Endothelial cell of umbilical vein (primary cell): Measurements from ENCODE around the gene UCP3. TPM values are rescaled to one million over a fixed set of nuclear protein-coding genes. Genes with fewer than 3 reads are reported as not detected.

Experiments used
- BruUV-seq: library from RNA; stranded (reverse); fragments of 400-500 nt; replicated peaks from 2 replicates; lab custom pipeline; 2021; lab: Mats Ljungman, UMichigan
- CTCF ChIA-PET: fragments of 300-600, 350-600 bp; sonication (Branson Sonifier 250); formaldehyde crosslinking; loops from one replicate; lab custom pipeline; 2021; ENCODE audit warnings: antibody characterized with exemption, inconsistent platforms; lab: Charles Lee
- POLR2A ChIA-PET: fragments of 300-600, 350-600 bp; sonication (Branson Sonifier 250); formaldehyde crosslinking; loops from one replicate; lab custom pipeline; 2021; ENCODE audit warnings: antibody characterized with exemption, inconsistent platforms; lab: Charles Lee
- DNase-seq: peaks from one replicate; pipeline ENCODE4 v3.0.0-alpha.2; 2011; ENCODE audit warnings: low read depth, low spot score
- FAIRE-seq: peaks from 2 replicates; lab custom pipeline; 2011; peaks lifted over from hg19 to GRCh38; lab: Jason Lieb, UNC
- H2AFZ ChIP-seq: 2 replicates; pipeline ENCODE4 v1.6.0; 2012; ENCODE audit warnings: low read depth, low read length, control low read depth, inconsistent platforms
- H3K27ac ChIP-seq: 2 replicates; pipeline ENCODE4 v1.5.1; 2011; ENCODE audit warnings: low read depth, mild to moderate bottlenecking, control low read depth, low read length, moderate library complexity; ENCODE audit not compliant: insufficient read depth
- H3K27me3 ChIP-seq, 2 experiments: 2 replicates each; pipeline versions ENCODE4 v1.6.0 to v1.6.1; 2011; ENCODE audit warnings: low read length in 2 of 2, mixed read lengths in 1 of 2; ENCODE audit not compliant: control insufficient read depth in 2 of 2, insufficient read depth in 2 of 2
- H3K36me3 ChIP-seq, 2 experiments: 2 replicates in 1 of 2; 3 replicates in 1 of 2; pipeline ENCODE4 v1.5.1; 2011; ENCODE audit warnings: low read length in 2 of 2, mild to moderate bottlenecking in 1 of 2, moderate library complexity in 1 of 2; ENCODE audit not compliant: control insufficient read depth in 2 of 2, insufficient read depth in 2 of 2; ENCODE audit errors: extremely low read depth in 1 of 2
- H3K4me1 ChIP-seq: 3 replicates; pipeline ENCODE4 v1.5.1; 2011; ENCODE audit warnings: mild to moderate bottlenecking, low read length; ENCODE audit not compliant: control insufficient read depth, insufficient read depth; ENCODE audit errors: extremely low read depth
- H3K4me2 ChIP-seq: 2 replicates; pipeline ENCODE4 v1.6.1; 2011; ENCODE audit warnings: low read length, control low read depth, mixed read lengths; ENCODE audit not compliant: insufficient read depth
- H3K4me3 ChIP-seq, 3 experiments: fragments of 200-600 bp in 1 of 3; sonication (generic), shearing (Covaris generic) in 1 of 3; replicated peaks in 1 of 3; 2 replicates each; pipeline ENCODE4 v1.5.1; 2011 to 2016; ENCODE audit warnings: control low read depth in 3 of 3, low read length in 3 of 3, mild to moderate bottlenecking in 2 of 3, inconsistent platforms in 1 of 3, low read depth in 1 of 3, moderate library complexity in 1 of 3; ENCODE audit not compliant: insufficient read depth in 1 of 3
- H3K79me2 ChIP-seq: 2 replicates; pipeline ENCODE4 v1.6.0; 2012; ENCODE audit warnings: low read length, inconsistent platforms; ENCODE audit not compliant: control insufficient read depth, insufficient read depth
- H3K9ac ChIP-seq: replicated peaks from 2 replicates; pipeline ENCODE3; 2011; ENCODE audit warnings: low read length, control low read depth; ENCODE audit not compliant: insufficient read depth; ENCODE audit errors: extremely low read depth
- H3K9me1 ChIP-seq: replicated peaks from 3 replicates; pipeline ENCODE4 v1.6.0; 2011; ENCODE audit warnings: mild to moderate bottlenecking, low read length; ENCODE audit not compliant: control insufficient read depth, insufficient read depth; ENCODE audit errors: extremely low read depth
- H3K9me3 ChIP-seq: replicated peaks from 2 replicates; pipeline ENCODE4 v1.5.1; 2012; ENCODE audit warnings: low read length, inconsistent platforms; ENCODE audit not compliant: control insufficient read depth, insufficient read depth
- H4K20me1 ChIP-seq: replicated peaks from 2 replicates; pipeline ENCODE3; 2011; ENCODE audit warnings: mild to moderate bottlenecking, low read length; ENCODE audit not compliant: control insufficient read depth, insufficient read depth; ENCODE audit errors: extremely low read depth
- EZH2 ChIP-seq: IDR thresholded peaks from 2 replicates; pipeline ENCODE4 v1.6.1; 2012; ENCODE audit warnings: borderline replicate concordance, low read depth, mild to moderate bottlenecking, moderate library complexity, low read length, inconsistent platforms; ENCODE audit not compliant: severe bottlenecking
- FOS ChIP-seq: IDR thresholded peaks from 2 replicates; pipeline ENCODE4 v1.6.1; 2011; ENCODE audit warnings: mild to moderate bottlenecking, low read length, moderate library complexity, borderline replicate concordance; ENCODE audit not compliant: insufficient read depth
- GATA2 ChIP-seq: IDR thresholded peaks from 2 replicates; pipeline ENCODE4 v1.7.0; 2011; ENCODE audit warnings: low read depth, mild to moderate bottlenecking, moderate library complexity, mixed read lengths, low read length; ENCODE audit not compliant: insufficient read length, insufficient read depth
- JUN ChIP-seq: IDR thresholded peaks from 2 replicates; pipeline ENCODE4 v1.6.1; 2011; ENCODE audit warnings: borderline replicate concordance, low read depth; ENCODE audit not compliant: insufficient read length, insufficient read depth
- MYC ChIP-seq: IDR thresholded peaks from one replicate; pipeline ENCODE4 v1.6.1; 2011; ENCODE audit warnings: mild to moderate bottlenecking, low read depth, low read length
- POLR2A ChIP-seq: IDR thresholded peaks from 2 replicates; pipeline ENCODE4 v1.6.1; 2012; ENCODE audit warnings: low read depth, mild to moderate bottlenecking, control low read depth, low read length
- POLR2AphosphoS5 ChIP-seq: IDR thresholded peaks from 2 replicates; pipeline ENCODE4 v1.6.1; 2012; ENCODE audit warnings: low read depth, mild to moderate bottlenecking, control low read depth, low read length, moderate library complexity; ENCODE audit not compliant: insufficient read depth
- dilution Hi-C: fragments of 300-500 bp; cut with MboI; formaldehyde crosslinking; loops from one replicate; pipeline ENCODE4 v1.15.0; 2019; ENCODE audit warnings: low sequenced_read_pairs; ENCODE audit not compliant: extremely low pct_ligation_motif_present
- intact Hi-C: fragments of 100-400 bp; cut with micrococcal nuclease; formaldehyde crosslinking; loops from one replicate; pipeline ENCODE4 v1.10.0; 2022
- polyA plus RNA-seq, 4 experiments: library from polyadenylated mRNA; depleted of rRNA in 3 of 4; stranded (reverse) in 3 of 4; unstranded in 1 of 4; fragments of >200 nt; gene quantifications; 2 replicates each; pipeline versions ENCODE4 v1.2.1 to v1.2.3, GENCODE V29; 2011 to 2012; ENCODE audit warnings: missing spikeins in 1 of 4
- total RNA-seq: library from RNA; stranded (reverse); gene quantifications from 2 replicates; pipeline ENCODE4 v1.2.3, GENCODE V29; 2021
- TF ChIP-seq, protein P1 (sequence below), 2 donors: IDR thresholded peaks; 1 replicate in 1 of 2; 2 replicates in 1 of 2; pipeline ENCODE4 v1.5.1; 2011; ENCODE audit warnings: low read length in 2 of 2, mild to moderate bottlenecking in 2 of 2, moderate library complexity in 2 of 2, control low read depth in 1 of 2, inconsistent platforms in 1 of 2, low read depth in 1 of 2; ENCODE audit not compliant: insufficient read depth in 1 of 2; ENCODE audit errors: extremely low read depth in 1 of 2
- TF ChIP-seq, protein P2 (sequence below): IDR thresholded peaks from 2 replicates; pipeline ENCODE4 v1.6.1; 2011; ENCODE audit not compliant: insufficient read depth, insufficient read length

UCP3 gene
- total and polyA plus RNA-seq, 2 donors (not counting 3 experiments of a cell fraction or from before 2014, with no cell fraction given): 1.1 to 1.4 TPM

- Histone ChIP-seq H3K4me1 (no peaks in the 10 kb centered on the region), H3K9me3 (no peaks in the 10 kb centered on the region), H3K27me3 (no peaks in the 10 kb centered on the region), H3K4me2 (no peak overlapping the region), H3K79me2 (no peaks in the 10 kb centered on the region), H2AFZ (no peak overlapping the region), H3K9me1 (no peaks in the 10 kb centered on the region), H3K9ac (no peak overlapping the region), H3K36me3 (peaks cover 0 to under 1% of the 10 kb centered on the region in 2 experiments), H3K4me3 (no peak overlapping the region), H4K20me1 (no peaks in the 10 kb centered on the region), H3K27ac (no peak overlapping the region)
- dilution Hi-C loops (no loop called here), intact Hi-C loops (no loop called here)
- BruUV-seq: no TSS peak
- POLR2A ChIA-PET: no interaction called here
- FAIRE-seq (no peak), DNase-seq (no peak)
- CTCF ChIA-PET: interaction anchor here (1.7 kb wide), 1 partner anchor 7 kb away, joined by 4 read pairs; no protein-coding TSS in a partner anchor
- no peak for TF ChIP-seq MYC
- no peak for TF ChIP-seq POLR2AphosphoS5
- no peak for TF ChIP-seq EZH2
- TF ChIP-seq, protein P1, sequence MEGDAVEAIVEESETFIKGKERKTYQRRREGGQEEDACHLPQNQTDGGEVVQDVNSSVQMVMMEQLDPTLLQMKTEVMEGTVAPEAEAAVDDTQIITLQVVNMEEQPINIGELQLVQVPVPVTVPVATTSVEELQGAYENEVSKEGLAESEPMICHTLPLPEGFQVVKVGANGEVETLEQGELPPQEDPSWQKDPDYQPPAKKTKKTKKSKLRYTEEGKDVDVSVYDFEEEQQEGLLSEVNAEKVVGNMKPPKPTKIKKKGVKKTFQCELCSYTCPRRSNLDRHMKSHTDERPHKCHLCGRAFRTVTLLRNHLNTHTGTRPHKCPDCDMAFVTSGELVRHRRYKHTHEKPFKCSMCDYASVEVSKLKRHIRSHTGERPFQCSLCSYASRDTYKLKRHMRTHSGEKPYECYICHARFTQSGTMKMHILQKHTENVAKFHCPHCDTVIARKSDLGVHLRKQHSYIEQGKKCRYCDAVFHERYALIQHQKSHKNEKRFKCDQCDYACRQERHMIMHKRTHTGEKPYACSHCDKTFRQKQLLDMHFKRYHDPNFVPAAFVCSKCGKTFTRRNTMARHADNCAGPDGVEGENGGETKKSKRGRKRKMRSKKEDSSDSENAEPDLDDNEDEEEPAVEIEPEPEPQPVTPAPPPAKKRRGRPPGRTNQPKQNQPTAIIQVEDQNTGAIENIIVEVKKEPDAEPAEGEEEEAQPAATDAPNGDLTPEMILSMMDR (IDR thresholded peaks at IDR 0.05; ENCODE audit: extremely low read depth in 1 of 2, insufficient read depth in 1 of 2, low read depth in 1 of 2, low read length in 2 of 2): no peak
- TF ChIP-seq POLR2A: no peak
- no peak for TF ChIP-seq JUN
- TF ChIP-seq GATA2: no peak
- TF ChIP-seq, protein P2, sequence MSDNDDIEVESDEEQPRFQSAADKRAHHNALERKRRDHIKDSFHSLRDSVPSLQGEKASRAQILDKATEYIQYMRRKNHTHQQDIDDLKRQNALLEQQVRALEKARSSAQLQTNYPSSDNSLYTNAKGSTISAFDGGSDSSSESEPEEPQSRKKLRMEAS: no peak
- TF ChIP-seq FOS: no peak
These were observed 37.6 kb downstream of the UCP3 start for GRCh38 chr11:73971175-73971719.
